H9 (cell line): Measurements from ENCODE around the gene DPEP3. TPM values are rescaled to one million over a fixed set of nuclear protein-coding genes. Genes with fewer than 3 reads are reported as not detected.

Experiments used
- DNase-seq: peaks from one replicate; pipeline ENCODE4 v3.0.0-alpha.2; 2017
- H2AFZ ChIP-seq: one replicate; pipeline ENCODE4 v1.6.1; 2013; ENCODE audit warnings: mild to moderate bottlenecking, low read length, control low read depth, moderate library complexity
- H2AK5ac ChIP-seq: 2 replicates; pipeline ENCODE4 v1.6.1; 2013; ENCODE audit warnings: low read length, control low read depth, mixed read lengths; ENCODE audit not compliant: insufficient read length
- H2BK120ac ChIP-seq: one replicate; pipeline ENCODE4 v1.6.1; 2013; ENCODE audit warnings: low read depth, mild to moderate bottlenecking, low read length, control low read depth, inconsistent platforms; ENCODE audit not compliant: poor library complexity, severe bottlenecking
- H2BK12ac ChIP-seq: 2 replicates; pipeline ENCODE4 v1.6.1; 2013; ENCODE audit warnings: low read length, control low read depth, mixed read lengths, low read depth; ENCODE audit not compliant: insufficient read length
- H2BK15ac ChIP-seq: 2 replicates; pipeline ENCODE4 v1.6.1; 2013; ENCODE audit warnings: low read depth, low read length, control low read depth
- H2BK20ac ChIP-seq: one replicate; pipeline ENCODE4 v1.6.1; 2013; ENCODE audit warnings: low read depth, mild to moderate bottlenecking, low read length, control low read depth, inconsistent platforms; ENCODE audit not compliant: poor library complexity, severe bottlenecking
- H2BK5ac ChIP-seq: 2 replicates; pipeline ENCODE4 v1.6.1; 2013; ENCODE audit warnings: low read length, control low read depth, mixed read lengths; ENCODE audit not compliant: insufficient read length
- H3K14ac ChIP-seq: 2 replicates; pipeline ENCODE4 v1.6.1; 2013; ENCODE audit warnings: low read length, control low read depth; ENCODE audit not compliant: insufficient read depth
- H3K18ac ChIP-seq: 2 replicates; pipeline ENCODE4 v1.6.1; 2013; ENCODE audit warnings: low read depth, mild to moderate bottlenecking, mixed read lengths, low read length, control low read depth; ENCODE audit not compliant: insufficient read length
- H3K23ac ChIP-seq: 2 replicates; pipeline ENCODE4 v1.6.1; 2013; ENCODE audit warnings: low read length, control low read depth, mixed read lengths, low read depth; ENCODE audit not compliant: insufficient read length
- H3K23me2 ChIP-seq: 2 replicates; pipeline ENCODE4 v1.6.1; 2013; ENCODE audit warnings: low read depth, mild to moderate bottlenecking, mixed read lengths, low read length, control low read depth; ENCODE audit not compliant: insufficient read length, poor library complexity, severe bottlenecking
- H3K27ac ChIP-seq: 2 replicates; pipeline ENCODE4 v1.5.1; 2013; ENCODE audit warnings: low read length, control low read depth, mixed read lengths, low read depth; ENCODE audit not compliant: insufficient read length
- H3K27me3 ChIP-seq: 2 replicates; pipeline ENCODE4 v1.6.1; 2013; ENCODE audit warnings: low read length, control low read depth, inconsistent platforms; ENCODE audit not compliant: insufficient read depth
- H3K4ac ChIP-seq: 2 replicates; pipeline ENCODE4 v1.6.1; 2013; ENCODE audit warnings: low read depth, mild to moderate bottlenecking, control low read depth, inconsistent platforms, low read length, moderate library complexity
- H3K4me1 ChIP-seq: 2 replicates; pipeline ENCODE4 v1.6.1; 2013; ENCODE audit warnings: low read length, control low read depth, inconsistent platforms; ENCODE audit not compliant: insufficient read depth
- H3K4me2 ChIP-seq: 2 replicates; pipeline ENCODE4 v1.6.1; 2013; ENCODE audit warnings: low read length, control low read depth, mixed read lengths; ENCODE audit not compliant: insufficient read length, insufficient read depth
- H3K56ac ChIP-seq: 2 replicates; pipeline ENCODE4 v1.6.1; 2013; ENCODE audit warnings: low read depth, mild to moderate bottlenecking, mixed read lengths, low read length, control low read depth; ENCODE audit not compliant: insufficient read length
- H3K79me1 ChIP-seq: 2 replicates; pipeline ENCODE4 v1.6.1; 2013; ENCODE audit warnings: low read depth, mild to moderate bottlenecking, moderate library complexity, low read length, control low read depth, inconsistent platforms; ENCODE audit not compliant: insufficient read depth, poor library complexity, severe bottlenecking
- H3K79me2 ChIP-seq: 2 replicates; pipeline ENCODE4 v1.6.1; 2013; ENCODE audit warnings: low read length, control low read depth, inconsistent platforms; ENCODE audit not compliant: insufficient read depth
- H3K9ac ChIP-seq: 2 replicates; pipeline ENCODE4 v1.6.1; 2013; ENCODE audit warnings: low read length, control low read depth, mixed read lengths; ENCODE audit not compliant: insufficient read length; ENCODE audit errors: extremely low read depth
- H3K9me3 ChIP-seq: one replicate; pipeline ENCODE4 v1.6.1; 2013; ENCODE audit warnings: low read depth, low read length, inconsistent platforms; ENCODE audit not compliant: control insufficient read depth
- H3T11ph ChIP-seq: one replicate; pipeline ENCODE4 v1.6.1; 2013; ENCODE audit warnings: mild to moderate bottlenecking, low read length, control low read depth, inconsistent platforms
- H4K20me1 ChIP-seq: one replicate; pipeline ENCODE4 v1.6.1; 2013; ENCODE audit not compliant: control insufficient read depth, insufficient read length, insufficient read depth
- H4K5ac ChIP-seq: 2 replicates; pipeline ENCODE4 v1.6.1; 2013; ENCODE audit warnings: low read depth, mild to moderate bottlenecking, mixed read lengths, low read length, control low read depth; ENCODE audit not compliant: insufficient read length
- H4K8ac ChIP-seq: replicated peaks from 2 replicates; pipeline ENCODE4 v1.6.1; 2013; ENCODE audit warnings: low read length, control low read depth, mixed read lengths, low read depth; ENCODE audit not compliant: insufficient read length
- H4K91ac ChIP-seq: 2 replicates; pipeline ENCODE4 v1.6.1; 2013; ENCODE audit warnings: low read depth, mild to moderate bottlenecking, moderate library complexity, mixed read lengths, low read length, control low read depth; ENCODE audit not compliant: insufficient read length
- H3K27ac Mint-ChIP-seq, 3 experiments: 2 replicates in 2 of 3; 3 replicates in 1 of 3; pipeline ENCODE4 v1.8.0; 2020 to 2021; ENCODE audit warnings: mixed read lengths in 3 of 3, mild to moderate bottlenecking in 1 of 3, moderate library complexity in 1 of 3
- H3K27me3 Mint-ChIP-seq: 2 replicates; pipeline ENCODE4 v1.8.0; 2021; ENCODE audit warnings: low read depth, mild to moderate bottlenecking, moderate library complexity, mixed read lengths
- H3K36me3 Mint-ChIP-seq, 3 experiments: 2 replicates in 2 of 3; 3 replicates in 1 of 3; pipeline ENCODE4 v1.8.0; 2020 to 2021; ENCODE audit warnings: low read depth in 3 of 3, mixed read lengths in 3 of 3; ENCODE audit not compliant: insufficient read depth in 1 of 3
- H3K4me1 Mint-ChIP-seq, 2 experiments: 2 replicates each; pipeline ENCODE4 v1.8.0; 2020; ENCODE audit warnings: mixed read lengths in 2 of 2
- H3K4me3 Mint-ChIP-seq, 2 experiments: 2 replicates in 1 of 2; 3 replicates in 1 of 2; pipeline ENCODE4 v1.8.0; 2020 to 2021; ENCODE audit warnings: mild to moderate bottlenecking in 2 of 2, mixed read lengths in 2 of 2, moderate library complexity in 1 of 2
- H3K9me3 Mint-ChIP-seq, 2 experiments: 2 replicates in 1 of 2; 3 replicates in 1 of 2; pipeline ENCODE4 v1.8.0; 2020; ENCODE audit warnings: mild to moderate bottlenecking in 2 of 2, mixed read lengths in 2 of 2, moderate library complexity in 1 of 2
- WGBS: extraction: QIAGEN DNeasy Blood & Tissue Kit; methylation state at CpG from one replicate; pipeline ENCODE4 v1.1.7; 2013; ENCODE audit warnings: missing lambda C conversion rate, low lambda C conversion rate, mixed read lengths; ENCODE audit not compliant: insufficient read length; ENCODE audit errors: extremely low coverage; 5-methylcytosine and 5-hydroxymethylcytosine counted together
- total RNA-seq: library from RNA; stranded (reverse); gene quantifications from 2 replicates; pipeline ENCODE4 v1.2.1, GENCODE V29; 2021
- TF ChIP-seq, protein P1 (sequence below): fragments of 200-600 bp; sonication (generic); conservative IDR thresholded peaks from 3 replicates; pipeline ENCODE4 v1.8.0; 2021; ENCODE audit warnings: antibody characterized with exemption, mild to moderate bottlenecking

Gene DPEP3
- total RNA-seq, 1 experiment from 2014 or later = 0.68 TPM

DNA sequence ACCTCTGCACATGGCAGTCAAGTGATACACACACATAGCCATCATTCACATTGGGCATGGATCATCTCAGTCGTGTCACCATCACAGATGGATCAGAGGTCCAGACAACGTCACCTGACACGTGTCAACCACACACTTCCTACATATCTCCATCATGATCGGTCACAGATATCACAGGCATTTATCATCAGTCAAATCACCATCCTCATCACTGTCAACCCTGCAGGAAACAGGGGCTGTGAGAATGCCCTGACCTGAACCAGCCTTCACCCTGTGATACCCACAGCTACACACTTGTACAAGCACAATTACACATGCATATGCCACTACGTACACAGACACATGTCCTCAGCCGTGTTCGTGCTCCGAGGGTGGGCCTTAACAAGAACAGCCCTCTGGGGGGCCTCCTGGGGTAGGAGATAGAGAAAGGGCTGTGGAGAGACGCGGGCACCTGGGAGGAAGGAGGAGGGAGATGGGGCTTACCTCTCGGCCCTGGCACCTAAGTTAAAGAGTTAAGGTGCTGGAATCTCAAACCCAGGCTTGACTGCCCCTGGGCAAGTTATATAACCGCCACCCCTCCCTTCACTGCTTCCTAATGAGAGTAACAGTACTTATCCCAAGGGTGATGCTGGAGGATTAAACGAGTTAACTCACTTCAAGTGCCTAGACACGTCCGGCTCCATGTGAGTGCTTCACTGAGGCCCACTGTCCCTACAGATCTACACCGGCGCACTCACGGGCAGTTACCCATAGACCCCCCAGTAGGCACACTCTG lies 12.9 kb downstream of the DPEP3 start:
- Histone ChIP-seq H3K4me1 (peaks cover 5% of the 10 kb centered on the region; the same call in 1 of the 2 replicates), H2BK5ac (no peak overlapping the region), H2AK5ac (no peak overlapping the region), H2BK15ac (no peak overlapping the region), H2AFZ (no peak overlapping the region), H3K23ac (no peak overlapping the region), H3K23me2 (peaks cover 3% of the 10 kb centered on the region), H3K18ac (no peak overlapping the region), H3K9me3 (no peaks in the 10 kb centered on the region), H4K91ac (no peak overlapping the region), H4K5ac (no peak overlapping the region), H3K27ac (no peak overlapping the region), H2BK20ac (no peak overlapping the region), H3K27me3 (no peaks in the 10 kb centered on the region), H3K79me2 (no peaks in the 10 kb centered on the region; the same call in 1 of the 2 replicates), H3K9ac (peak overlapping the region; percentile 33), H4K8ac (no peak overlapping the region), H3K4ac (no peak overlapping the region), H2BK120ac (no peak overlapping the region), H4K20me1 (peaks cover 3% of the 10 kb centered on the region), H3K56ac (no peak overlapping the region), H3K79me1 (peaks cover 4% of the 10 kb centered on the region), H3K4me2 (peak overlapping the region; percentile 66), H3K14ac (peak overlapping the region; percentile 2; the same call in 1 of the 2 replicates), H2BK12ac (no peak overlapping the region), H3T11ph (no peak overlapping the region)
- H3K27ac Mint-ChIP-seq = peak overlapping the region; percentile 46 to 93 (median 57); a peak in 3 of 7 replicates
- no peaks in the 10 kb centered on the region; a peak in 1 of 5 replicates for H3K9me3 Mint-ChIP-seq
- peaks cover 2 to 22% (median 8%) of the 10 kb centered on the region in 3 experiments; a peak in 6 of 7 replicates for H3K36me3 Mint-ChIP-seq
- DNase-seq = no peak
- peak overlapping the region; percentile 93 to 95 for H3K4me3 Mint-ChIP-seq
- no CpG with 5 or more reads among the region's 18 CpGs for WGBS
- TF ChIP-seq, protein P1, sequence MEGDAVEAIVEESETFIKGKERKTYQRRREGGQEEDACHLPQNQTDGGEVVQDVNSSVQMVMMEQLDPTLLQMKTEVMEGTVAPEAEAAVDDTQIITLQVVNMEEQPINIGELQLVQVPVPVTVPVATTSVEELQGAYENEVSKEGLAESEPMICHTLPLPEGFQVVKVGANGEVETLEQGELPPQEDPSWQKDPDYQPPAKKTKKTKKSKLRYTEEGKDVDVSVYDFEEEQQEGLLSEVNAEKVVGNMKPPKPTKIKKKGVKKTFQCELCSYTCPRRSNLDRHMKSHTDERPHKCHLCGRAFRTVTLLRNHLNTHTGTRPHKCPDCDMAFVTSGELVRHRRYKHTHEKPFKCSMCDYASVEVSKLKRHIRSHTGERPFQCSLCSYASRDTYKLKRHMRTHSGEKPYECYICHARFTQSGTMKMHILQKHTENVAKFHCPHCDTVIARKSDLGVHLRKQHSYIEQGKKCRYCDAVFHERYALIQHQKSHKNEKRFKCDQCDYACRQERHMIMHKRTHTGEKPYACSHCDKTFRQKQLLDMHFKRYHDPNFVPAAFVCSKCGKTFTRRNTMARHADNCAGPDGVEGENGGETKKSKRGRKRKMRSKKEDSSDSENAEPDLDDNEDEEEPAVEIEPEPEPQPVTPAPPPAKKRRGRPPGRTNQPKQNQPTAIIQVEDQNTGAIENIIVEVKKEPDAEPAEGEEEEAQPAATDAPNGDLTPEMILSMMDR = no peak
- H3K27me3 Mint-ChIP-seq = peaks cover 2% of the 10 kb centered on the region
- peaks cover 37 to 42% of the 10 kb centered on the region in 2 experiments for H3K4me1 Mint-ChIP-seq
